Measurements from ENCODE around the gene CYP4F8.

Gene CYP4F8

DNA sequence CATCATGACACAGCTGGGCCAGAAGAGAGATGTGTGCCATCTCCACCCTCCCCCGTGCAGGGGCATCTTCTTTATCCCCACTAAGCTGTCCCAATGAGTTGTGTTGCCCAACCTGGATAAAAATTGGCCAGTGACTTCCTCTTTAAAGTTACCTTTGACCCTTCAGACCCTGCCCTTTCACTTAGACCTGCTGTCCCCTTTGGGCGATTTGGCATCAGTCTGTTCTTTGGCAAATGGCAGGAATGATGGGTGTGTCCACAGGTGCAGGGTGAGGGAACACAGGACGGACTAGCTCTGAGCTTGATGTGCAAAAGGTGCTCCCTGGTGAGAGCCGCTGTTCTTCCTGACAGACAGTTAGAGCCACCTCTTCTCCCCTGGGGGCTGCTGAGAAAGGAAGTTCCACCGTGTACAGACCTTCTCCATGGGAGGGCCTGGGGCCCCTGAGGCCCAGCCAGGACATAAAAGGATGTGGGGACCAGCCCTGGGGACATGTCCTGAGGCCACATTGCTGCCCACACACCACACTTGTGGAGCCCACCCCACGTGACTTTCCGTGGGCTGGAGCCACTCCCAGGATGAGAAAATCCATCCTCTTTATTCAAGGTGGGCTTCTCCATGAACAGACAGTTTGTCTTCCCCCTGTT lies 1.7 kb downstream of the CYP4F8 start:
- DNase-seq, result no peak

DNA sequence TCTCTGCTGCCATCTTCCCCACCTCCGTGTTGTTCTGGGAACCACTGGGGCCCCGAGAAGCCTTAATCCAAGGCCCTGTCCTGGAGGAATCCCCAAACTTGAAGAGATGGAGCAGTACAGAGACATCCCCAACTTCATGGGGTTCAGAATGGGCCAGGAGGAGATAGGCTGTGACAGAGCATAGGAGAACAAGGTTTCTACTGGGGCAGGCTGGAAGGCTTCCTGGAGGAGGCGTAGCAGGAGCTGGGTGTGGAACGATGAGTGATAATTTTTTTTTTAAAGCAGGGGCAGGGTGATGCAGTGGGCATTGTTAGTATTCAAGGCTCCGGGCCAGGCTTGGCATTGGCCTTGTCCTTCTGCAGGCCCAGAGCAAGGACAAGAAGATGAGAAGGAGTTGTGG lies 3.3 kb downstream of the CYP4F8 start:
- DNase-seq, result no peak

DNA sequence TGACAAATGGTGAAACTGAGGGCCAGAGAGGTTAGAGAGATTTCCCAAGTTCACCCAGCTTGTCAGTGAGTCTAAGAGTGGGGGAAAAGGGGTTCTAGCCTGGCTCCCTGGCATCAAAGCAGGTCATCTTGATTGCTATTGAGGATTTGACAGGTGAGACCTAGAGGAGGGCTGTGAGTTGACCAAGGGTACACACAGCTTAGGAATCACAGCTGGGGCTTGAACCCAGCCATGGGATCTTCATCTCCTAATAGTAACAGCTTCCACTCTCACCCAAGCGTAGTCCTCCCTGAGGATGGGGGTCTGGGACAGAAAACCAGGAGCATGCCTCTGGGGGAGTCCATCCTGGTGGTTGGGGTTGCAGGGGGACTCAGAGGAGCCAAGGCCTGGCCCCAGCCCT lies 6.8 kb downstream of the CYP4F8 start:
- no peak for DNase-seq

DNA sequence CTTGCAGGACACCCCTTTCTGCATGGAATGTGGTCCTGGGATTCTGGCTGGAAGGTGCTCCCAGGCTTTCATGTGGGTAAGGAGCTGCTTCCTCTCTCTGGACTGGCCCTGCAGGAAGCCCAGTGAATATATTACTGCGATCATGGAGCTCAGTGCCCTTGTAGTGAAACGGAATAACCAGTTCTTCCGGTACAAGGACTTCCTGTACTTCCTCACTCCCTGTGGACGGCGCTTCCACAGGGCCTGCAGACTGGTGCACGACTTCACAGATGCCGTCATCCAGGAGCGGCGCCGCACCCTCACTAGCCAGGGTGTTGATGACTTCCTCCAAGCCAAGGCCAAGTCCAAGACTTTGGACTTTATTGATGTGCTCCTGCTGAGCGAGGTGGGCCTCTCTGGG lies 8.0 kb downstream of the CYP4F8 start:
- DNase-seq, result no peak

DNA sequence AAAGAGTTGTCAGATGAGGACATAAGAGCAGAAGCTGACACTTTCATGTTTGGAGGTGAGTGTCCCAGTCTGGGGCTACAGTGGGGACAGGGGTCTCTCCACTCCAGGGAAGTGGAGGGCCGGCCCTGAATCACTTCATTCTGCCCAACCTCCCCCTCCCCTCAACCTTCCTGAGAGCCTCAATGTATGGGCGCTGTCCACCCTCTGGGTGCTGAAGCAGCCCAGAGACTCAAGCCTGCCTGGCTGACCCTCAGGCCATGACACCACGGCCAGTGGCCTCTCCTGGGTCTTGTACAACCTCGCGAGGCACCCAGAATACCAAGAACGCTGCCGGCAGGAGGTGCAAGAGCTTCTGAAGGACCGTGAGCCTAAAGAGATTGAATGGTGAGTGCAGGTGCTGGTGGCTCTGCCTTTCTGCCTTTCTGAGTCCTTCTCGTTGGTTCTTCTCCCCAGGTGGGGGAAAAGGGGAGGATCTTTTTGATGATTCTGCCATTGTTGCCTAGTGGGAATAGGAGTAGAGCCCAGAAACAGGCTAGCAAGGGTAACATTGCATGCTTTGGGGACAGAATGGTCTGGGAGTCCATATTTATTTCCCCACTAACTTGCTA lies 8.8 kb downstream of the CYP4F8 start:
- DNase-seq, result no peak

DNA sequence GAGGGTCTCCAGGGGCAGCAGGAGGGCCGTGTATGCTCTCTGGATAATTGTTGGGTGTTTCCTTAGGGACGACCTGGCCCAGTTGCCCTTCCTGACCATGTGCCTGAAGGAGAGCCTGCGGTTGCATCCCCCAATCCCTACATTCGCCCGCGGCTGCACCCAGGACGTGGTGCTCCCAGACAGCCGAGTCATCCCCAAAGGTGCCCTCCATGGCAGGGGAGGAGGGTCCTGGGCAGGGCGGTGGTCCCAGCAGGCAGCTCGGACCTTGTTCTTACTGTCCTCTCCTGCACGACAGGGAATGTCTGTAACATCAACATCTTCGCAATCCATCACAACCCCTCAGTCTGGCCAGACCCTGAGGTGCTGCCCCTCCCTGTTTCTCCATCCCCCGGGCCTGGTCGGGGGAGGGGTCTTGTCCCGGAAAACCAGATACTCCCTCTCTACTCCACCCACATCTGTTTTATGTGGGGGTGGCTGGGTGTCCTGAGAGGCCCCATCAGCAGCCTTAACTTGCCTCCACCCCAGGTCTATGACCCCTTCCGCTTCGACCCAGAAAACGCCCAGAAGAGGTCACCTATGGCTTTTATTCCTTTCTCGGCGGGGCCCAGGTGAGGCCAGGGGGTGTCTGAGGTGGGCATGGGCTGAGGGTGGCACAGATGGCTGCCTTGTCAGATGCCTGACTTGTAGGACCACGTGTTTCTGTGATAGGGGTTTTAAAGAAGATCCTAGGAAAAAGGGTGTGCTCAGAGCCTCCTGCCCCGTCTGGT lies 13.4 kb downstream of the CYP4F8 start:
- no peak for DNase-seq

DNA sequence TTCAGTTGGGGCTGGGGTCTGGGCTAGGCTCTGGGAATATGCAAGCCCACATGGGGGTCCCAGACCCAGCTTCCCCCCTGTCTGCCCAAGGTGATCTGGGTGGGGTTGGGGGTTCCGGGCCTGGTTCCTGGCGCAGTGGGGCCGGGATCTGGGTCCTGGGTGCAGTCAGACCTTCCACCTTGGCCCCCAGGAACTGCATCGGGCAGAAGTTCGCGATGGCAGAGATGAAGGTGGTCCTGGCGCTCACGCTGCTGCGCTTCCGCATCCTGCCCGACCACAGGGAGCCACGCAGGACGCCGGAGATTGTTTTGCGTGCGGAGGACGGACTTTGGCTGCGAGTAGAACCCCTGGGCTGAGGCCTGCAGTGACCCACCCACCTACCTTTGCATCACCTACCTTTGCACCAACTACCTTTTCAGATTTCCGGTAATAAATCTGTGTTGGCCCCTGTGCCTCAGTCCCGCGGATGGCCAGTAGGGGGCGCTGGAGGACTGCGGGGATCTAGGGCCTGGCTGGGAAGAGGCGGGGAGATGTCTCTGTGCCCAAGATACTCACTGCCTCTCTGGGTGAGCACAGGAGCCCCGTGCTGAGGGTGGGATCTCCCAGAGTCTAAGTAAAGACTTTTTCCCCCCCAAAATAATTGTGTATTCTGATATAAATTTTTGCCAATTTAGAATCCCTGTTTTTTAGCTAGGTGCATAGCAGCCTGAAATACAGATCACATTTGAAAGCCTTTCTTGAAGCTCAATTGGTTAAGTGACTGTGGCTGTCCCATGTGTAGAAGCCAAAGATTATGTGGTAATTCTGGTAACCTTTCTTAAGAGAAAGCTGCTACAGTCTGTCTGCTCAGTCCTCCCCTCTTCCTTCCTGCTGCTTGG lies 14.2 kb downstream of the CYP4F8 start:
- no peak for DNase-seq

DNA sequence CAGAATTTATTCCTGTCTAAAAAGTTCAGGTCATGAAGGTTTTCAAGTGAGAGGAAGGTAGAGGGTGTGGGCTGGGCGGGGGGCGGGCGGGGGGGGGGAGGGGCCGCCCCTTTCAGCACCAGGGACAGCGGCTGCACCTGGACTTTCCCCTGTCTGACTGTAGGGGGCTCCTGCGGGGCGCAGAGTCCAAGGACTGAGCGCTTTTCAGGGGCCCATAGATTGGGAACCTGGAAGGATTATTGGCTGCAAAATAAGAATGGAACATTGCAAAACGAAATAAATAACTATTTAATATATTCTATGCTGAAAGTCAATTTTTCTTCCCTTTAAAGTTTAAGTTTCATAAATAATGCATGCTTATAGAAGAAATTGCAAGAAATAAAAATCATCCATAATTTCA lies 16.8 kb downstream of the CYP4F8 start:
- DNase-seq, result no peak

DNA sequence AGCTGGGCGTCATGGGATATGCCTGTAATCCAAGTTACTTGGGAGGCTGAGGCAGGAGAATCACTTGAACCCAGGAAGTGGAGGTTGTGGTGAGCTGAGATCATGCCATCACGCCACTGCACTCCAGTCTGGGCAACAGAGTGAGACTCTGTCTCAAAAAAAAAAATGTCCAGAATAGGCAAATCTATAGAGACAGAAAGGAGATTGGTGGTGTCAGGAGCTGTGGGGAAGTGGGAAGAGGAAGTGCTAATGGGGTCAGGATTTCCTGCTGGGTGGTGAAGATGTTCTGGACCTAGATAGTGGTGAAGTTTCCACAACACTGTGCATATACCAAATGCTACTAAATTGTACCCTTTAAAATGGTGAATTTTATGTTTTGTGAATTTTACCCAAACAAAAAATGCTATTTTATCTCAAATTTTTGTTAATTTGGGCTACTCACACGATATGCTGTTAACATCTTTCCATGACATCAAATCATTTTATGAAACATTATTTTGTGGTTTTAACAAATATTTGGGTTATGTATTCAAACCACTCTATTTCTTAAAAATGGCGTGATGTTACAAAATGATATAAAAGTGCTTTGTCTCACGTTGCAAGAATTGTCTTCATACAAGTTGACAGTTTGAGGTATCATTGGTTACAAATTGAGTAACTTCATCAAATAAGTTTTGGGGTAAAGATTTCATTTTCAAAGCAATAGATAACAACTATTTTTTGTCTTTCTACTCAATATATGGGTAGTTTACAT lies 18.2 kb downstream of the CYP4F8 start:
- no peak for DNase-seq

DNA sequence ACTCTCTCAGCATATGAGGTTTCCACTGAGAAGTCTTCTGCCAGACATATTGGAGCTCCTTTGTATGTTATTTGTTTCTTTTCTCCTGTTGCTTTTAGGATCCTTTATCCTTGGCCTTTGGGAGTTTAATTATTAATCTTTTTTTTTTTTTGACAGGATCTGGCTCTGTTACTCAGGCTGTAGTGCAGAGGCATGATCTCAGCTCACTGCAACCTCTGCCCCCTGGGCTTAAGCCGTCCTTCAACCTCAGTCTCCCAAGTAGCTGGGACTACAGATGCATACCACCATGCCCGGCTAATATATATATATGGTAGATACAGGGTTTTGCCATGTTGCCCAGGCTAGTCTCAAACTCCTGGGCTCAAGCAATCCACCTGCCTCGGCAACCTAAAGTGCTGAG lies 19.1 kb downstream of the CYP4F8 start:
- no peak for DNase-seq

DNA sequence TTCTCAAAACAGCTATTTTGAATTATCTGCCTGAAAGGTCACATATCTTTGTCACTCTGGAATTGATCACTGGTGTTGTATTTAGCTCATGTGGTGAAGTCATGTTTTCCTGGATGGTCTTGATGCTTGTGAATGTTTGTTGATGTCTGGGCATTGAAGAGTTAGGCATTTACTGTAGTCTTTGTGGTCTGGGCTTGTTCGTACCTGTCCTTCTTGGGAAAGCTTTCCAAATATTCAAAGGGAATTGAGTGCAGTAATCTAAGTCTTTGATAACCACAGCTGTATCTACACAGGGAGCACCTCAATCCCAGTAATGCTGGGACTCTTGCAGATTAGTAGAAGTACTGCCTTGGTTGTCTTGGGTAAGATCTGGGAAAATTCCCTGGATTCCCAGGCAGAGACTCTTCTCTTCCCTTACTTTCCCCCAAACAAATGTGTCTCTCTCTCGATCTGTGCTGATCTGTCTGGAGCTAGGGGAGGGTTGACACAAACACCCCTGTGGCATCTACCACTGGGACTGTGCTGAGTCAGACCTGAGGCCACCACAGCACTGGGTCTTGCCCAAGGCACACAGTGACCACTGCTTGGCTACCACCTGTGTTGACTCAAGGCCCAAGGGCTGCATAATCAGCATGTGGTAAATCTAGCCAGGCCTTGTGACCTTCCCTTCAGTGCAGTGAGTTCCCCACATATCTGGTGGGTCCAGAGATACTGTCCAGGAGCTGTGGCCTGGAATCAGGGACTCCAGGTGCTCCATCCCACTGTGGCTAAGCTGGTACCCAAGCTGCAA lies 20.2 kb downstream of the CYP4F8 start:
- DNase-seq, result no peak

DNA sequence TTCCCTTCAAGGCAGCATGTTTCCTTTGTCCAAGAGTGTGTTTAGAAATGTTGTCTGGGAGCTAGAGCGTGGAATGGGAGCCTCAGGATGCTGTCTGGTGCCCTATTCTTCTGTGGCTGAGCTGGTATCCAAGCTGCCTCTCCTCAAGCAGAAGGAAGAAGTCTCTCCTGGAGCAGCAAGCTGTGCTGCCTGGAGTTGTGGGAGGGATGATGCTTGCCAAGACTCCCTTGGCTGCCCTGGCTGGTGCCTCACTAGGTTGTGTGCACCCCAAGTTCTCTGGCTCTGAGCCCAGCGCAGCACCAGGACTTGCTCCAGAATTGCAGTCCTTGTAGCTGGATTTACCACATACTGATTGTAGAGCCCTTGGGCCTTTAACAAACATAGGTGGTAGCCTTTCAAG lies 21.0 kb downstream of the CYP4F8 start:
- DNase-seq, result no peak

DNA sequence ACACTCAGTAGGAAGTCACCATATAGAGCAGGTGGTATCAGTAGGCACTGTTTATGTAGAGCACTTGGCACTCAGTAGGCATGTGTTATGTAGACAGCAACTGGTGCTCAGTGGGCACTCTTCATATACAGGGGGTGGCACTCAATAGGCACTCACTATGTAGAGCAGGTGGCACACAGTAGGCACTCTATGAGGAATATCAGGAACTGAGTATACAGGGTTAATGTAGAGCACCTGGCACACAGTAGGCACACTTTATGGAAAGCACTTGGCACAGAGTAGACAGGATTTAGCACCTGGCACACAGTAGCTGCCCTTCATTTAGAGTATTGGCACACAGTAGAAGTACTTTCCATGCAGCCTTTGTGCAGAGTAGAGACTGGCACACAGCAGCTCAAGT lies 24.6 kb downstream of the CYP4F8 start:
- DNase-seq, result no peak

DNA sequence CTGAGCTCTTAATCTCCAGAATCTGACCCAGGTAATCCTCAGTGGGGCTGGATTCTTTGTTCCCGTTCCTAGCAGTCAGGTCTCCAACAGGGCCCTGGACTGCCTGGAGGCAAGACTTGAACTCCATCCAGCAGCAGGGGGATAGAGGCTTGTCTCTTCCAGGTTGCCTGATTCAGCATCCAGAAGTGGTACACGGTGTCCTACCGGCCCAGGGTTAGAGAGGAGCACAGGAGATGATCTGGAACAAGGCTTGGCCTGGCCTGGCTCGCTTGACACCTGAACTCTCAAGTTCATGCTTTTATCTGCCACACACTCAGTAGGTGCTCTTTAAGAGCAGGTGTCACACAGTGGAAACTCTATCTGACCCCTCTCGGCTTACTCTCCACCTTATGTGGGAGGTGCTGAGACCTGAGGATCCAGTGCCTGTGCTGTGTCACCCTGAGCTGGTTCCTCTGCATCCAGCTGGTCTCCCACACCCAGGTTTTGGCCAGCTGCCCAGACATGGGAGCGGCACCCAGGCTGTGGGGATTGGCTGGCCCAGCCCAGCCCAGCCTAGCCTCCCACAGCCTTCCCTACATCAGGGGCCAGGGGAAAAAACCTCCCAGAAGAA lies 25.4 kb downstream of the CYP4F8 start, which contains the start of gene CYP4F3:
TSS of gene CYP4F3 (plus strand) at position 604 of the 610 bp plus-strand sequence. CDS start 519 bp downstream, outside the sequence.
- no peak for DNase-seq

DNA sequence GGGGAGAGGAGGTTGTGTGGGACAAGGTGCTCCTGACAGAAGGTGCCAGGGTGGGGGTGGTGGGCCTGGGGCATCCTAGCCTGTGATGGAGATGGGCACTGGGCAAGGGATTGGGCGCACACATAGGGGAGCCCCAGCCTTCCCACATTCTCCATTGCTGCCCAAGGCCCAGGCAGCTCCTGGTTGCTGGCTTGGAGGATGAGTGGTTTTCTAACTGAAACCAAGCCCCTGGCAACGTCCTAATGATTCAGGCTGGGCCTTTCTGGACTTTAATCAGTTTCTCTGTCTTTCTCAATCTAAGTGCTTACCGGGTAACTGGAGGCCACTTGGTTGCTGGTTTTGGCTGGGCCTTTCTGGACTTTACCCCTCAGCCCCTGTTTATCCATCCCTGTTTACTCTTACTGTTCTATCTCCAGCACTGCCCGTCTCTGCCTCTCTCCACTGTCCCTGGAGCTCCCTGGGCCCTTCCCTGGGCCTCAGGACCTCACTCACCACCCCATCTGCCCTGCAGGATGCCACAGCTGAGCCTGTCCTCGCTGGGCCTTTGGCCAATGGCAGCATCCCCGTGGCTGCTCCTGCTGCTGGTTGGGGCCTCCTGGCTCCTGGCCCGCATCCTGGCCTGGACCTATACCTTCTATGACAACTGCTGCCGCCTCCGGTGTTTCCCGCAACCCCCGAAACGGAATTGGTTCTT lies 26.0 kb downstream of the CYP4F8 start:
- no peak for DNase-seq

DNA sequence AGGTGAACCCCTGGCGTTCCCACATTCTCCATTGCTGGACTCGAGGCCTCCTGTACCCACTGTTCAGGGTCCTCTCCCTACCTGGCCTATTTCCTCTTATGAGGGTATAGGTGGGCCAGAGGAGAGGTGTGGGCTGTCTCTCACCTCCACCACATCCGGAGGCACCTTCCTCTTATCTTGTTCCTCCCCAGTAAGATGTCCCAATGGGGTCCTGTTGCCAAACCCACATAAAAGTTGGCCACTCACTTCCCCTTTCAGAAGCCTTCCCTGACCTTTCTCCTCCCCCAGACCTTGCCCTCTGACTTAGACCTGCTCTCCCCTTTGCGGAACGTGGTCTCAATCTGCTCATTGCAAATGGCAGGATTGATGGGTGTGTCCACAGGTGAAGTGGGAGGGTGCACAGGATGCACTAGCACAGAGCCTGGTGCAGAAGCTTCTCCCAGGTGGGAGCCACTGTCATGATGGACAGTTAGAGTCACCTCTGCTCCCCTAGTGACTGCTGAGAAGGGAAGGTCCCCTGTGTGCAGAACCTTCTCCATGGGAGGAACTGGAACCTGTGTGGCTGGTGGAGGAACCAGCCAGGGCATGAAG lies 27.0 kb downstream of the CYP4F8 start:
- DNase-seq, result no peak

DNA sequence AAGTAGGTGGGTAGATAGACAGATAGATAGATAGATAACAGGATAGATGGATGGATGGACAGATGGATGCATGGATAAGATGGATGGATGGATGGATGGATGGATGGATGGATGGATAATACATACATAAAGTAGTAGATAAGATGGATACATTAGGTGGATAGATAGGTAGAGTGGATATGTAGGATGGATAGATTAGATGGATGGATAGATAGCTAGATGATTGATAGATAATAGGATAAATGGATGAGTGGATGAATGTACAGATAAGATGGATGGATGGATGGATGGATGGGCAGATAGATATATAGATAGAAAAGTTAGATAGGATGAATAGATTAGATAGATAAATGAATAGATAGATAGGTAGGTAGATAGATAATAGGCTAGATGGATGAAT lies 27.8 kb downstream of the CYP4F8 start:
- no peak for DNase-seq

DNA sequence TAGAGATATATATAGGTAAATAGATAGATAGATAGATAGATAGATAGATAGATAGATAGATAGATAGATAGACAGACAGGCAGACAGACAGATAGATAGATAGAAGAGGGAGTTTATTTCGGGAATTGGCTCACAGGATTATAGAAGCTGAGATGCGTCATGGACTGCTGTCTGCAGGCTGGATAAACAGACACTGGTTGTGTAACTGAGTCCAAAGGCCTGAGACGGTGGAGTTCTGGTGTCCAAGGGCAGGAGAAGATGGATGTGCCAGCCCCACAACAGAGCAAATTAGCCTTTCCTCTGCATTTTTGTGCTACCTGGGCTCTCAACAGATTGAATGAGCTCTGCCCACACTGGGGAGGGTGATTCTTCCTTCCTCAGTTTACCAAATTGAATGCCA lies 28.4 kb downstream of the CYP4F8 start:
- DNase-seq, result no peak

DNA sequence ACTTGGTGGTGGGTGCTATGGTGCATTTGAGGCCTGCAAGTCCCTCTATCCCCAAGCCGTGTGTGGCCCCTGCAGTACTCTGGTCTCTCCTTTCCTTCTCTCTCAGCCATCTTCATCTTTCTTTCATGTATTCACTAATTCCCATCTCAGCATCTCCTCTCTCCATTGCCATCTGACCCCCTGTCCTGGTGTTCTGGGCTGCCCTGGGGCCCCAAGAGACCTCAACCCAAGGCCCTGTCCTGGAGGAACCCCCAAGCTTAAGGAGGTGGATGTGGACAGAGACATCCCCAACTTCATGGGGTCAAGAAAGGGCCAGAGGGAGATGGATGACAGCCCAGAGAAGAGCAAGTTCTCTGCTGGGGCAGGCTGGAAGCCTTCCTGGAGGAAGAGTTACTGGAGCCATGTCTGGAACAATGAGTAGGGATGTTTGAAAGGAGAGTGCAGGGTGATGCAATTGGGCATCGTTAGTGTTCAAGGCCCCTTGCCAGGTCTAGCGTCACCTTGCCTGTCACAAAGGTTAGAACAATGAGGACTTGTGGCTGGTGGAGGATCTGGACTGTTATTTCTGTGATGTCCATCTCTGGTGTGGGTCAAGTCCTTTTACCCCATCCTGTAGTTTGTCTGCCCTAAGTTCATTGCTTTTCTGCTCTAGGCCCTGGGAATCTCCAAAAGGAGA lies 29.2 kb downstream of the CYP4F8 start:
- no peak for DNase-seq

DNA sequence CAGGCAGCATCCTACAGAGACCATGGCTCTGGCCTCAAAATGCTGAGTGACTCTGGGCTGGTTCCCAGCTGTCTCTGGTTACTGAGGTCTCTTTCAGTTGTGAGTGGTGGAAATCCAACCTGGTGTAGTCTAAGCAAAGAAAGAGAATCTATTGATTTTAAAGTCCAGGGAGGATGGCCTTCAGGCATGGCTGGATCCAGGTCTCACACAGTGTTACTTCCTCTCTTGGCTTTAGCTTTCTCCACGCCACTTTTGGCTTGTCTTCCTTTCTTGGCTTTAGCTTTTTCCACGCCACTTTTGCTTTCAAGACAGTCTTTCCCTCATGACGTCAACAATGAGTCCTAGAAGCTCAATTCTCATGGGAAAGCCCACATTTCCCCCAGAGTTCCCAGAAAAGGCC lies 29.8 kb downstream of the CYP4F8 start:
- no peak for DNase-seq
